Rectal smooth muscle tissue (tissue), 1 donor: ENCODE results near the gene GABRG3.

ENCODE experiments used
- H3K27ac ChIP-seq: one replicate; pipeline ENCODE4 v1.7.0; 2013; ENCODE audit warnings: low read depth, low read length, inconsistent platforms
- H3K27me3 ChIP-seq: one replicate; pipeline ENCODE4 v1.7.0; 2013; ENCODE audit warnings: low read length; ENCODE audit not compliant: control insufficient read depth, insufficient read depth
- H3K36me3 ChIP-seq: one replicate; pipeline ENCODE4 v1.7.0; 2013; ENCODE audit warnings: low read length; ENCODE audit not compliant: control insufficient read depth, insufficient read depth
- H3K4me1 ChIP-seq: one replicate; pipeline ENCODE4 v1.7.0; 2013; ENCODE audit warnings: low read length; ENCODE audit not compliant: control insufficient read depth, insufficient read depth
- H3K4me3 ChIP-seq: one replicate; pipeline ENCODE4 v1.7.0; 2013; ENCODE audit warnings: low read length
- H3K9ac ChIP-seq: one replicate; pipeline ENCODE4 v1.7.0; 2013; ENCODE audit warnings: low read length

The GABRG3 gene

DNA sequence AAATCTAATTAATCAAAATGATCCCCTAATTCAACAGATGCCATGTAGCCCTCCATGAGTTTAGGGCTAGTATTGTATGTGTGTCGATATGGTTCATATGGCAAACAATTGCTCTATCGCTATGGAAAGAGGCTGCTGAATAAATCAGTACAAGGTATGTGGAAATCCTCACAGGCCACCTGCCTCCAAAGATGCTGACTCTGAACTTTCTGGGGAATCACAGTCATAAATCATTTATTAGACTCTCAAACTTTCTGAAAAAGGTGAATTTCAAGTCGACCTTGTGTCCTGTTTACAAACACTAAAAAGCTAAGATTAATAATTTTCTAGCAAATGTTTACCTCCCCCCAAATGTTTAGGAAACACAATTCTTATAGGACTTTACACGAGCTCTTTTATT, 462.6 kb downstream of the GABRG3 start:
- Histone ChIP-seq H3K27ac (no peak overlapping the region), H3K27me3 (no peaks in the 10 kb centered on the region), H3K36me3 (no peaks in the 10 kb centered on the region), H3K9ac (no peak overlapping the region), H3K4me3 (no peak overlapping the region), H3K4me1 (no peaks in the 10 kb centered on the region)

DNA sequence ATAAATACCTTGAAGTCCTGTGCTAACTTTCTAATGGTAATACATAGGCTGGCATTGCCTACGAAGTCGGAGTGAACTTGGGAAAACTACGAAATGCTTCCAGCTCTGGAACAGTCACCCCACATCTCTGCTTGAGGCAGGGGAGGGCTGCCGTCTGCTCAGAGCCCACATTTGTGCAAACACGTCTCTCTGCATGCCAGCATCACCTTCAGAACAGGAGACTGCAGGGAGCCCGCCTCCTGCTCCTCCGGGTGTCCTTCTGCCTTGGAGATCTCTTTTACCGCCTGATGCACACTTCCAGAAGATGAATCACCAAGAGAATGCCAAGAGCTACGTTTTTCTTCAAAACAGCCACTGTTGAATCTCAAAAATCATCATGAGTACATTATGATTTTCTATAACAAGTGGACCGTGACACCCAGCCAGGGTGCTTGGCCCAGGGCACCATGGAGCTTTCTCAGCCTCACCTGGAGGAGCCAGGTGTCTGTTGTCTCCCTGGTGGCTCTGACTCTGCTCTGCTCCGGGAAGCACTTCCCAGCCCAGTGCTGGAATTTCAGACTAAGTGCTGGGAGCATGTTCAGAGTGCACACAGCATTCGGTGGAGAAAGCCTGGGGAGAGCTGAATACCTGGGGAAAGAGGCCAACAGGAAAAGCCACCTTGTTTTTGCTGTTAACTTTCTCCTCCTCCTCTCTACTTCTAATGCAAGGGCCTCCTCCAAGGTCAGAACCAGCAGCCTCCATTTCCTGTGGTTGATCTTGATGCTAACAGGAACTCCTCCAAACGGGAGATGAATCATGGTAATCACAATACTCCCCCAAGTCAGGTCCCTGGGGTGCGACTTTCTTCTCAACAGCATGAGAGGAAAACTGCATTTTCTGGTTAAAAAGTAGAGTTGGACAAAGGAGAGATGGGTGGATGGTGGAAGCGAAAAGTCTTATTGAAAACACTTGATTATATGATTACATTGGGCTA, 467.7 kb downstream of the GABRG3 start:
- H3K27ac ChIP-seq: no peak overlapping the region
- H3K27me3 ChIP-seq: no peaks in the 10 kb centered on the region

DNA sequence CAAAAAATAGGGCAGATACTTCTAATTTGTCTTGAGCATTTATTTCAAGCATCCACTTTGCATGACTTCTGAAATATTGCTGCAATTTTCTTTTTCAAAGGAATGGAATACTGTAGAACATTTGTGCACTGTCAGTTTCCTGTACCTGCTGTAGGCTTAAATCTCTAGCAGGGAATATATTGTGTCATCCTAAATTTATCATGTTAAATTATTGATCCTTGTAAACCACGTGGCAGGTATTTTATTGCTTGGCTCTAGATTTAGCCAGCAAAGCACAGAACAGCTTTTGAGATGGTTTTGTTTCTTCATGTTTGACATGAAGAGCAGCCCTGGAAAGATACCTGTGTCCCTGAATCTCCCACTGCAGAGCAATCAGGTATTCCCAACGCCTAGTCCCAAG, 470.1 kb downstream of the GABRG3 start:
- Histone ChIP-seq H3K27me3 (no peaks in the 10 kb centered on the region), H3K9ac (no peak overlapping the region), H3K4me1 (no peaks in the 10 kb centered on the region), H3K36me3 (no peaks in the 10 kb centered on the region), H3K27ac (no peak overlapping the region), H3K4me3 (no peak overlapping the region)

More for the DNA sequence above, 467.7 kb downstream of the GABRG3 start:
- no peak overlapping the region for H3K9ac ChIP-seq
- no peaks in the 10 kb centered on the region for H3K36me3 ChIP-seq
- H3K4me1 ChIP-seq: no peaks in the 10 kb centered on the region
- no peak overlapping the region for H3K4me3 ChIP-seq

DNA sequence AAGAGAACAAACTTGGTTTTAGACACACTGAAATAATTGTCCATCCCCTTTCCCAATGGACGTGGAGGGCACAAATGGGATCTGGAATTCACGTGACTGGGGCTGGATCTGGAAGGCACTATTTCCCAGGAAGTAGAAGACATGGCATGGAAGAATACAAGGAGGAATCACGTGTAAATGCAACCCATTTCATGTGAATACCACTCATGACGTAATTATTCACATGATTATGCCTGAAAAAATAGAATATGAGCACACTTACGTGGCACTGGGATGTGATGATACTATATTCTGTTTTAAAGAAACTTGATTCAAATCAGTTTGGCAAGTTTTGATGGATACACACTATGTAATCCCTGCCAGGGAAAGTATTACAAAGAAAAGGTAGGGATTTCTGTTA, 477.3 kb downstream of the GABRG3 start:
- Histone ChIP-seq H3K27ac (no peak overlapping the region), H3K9ac (no peak overlapping the region), H3K36me3 (no peaks in the 10 kb centered on the region), H3K27me3 (no peaks in the 10 kb centered on the region), H3K4me3 (no peak overlapping the region), H3K4me1 (no peaks in the 10 kb centered on the region)

DNA sequence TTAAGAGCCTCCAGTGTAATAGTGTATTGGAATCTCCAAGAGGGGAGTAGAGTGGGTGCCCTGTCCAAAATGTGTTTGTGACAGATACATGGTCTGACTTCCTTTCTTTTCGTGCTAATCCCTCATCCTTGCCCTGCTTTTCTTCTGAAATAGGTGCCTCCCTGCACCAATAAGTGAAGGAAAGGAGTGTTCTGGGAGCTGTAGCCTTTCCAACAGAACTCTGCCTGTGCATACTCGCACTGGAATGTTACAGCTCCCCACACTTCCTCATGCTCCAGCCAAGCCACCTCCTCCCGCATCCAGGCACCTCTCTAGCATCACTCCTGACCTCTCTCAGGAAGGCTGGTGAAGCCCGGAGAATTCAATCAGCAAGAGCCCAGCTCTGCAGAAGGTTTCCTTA, 478.0 kb downstream of the GABRG3 start:
- H3K9ac ChIP-seq: no peak overlapping the region
- H3K36me3 ChIP-seq: no peaks in the 10 kb centered on the region
- H3K27me3 ChIP-seq: no peaks in the 10 kb centered on the region
- H3K4me3 ChIP-seq: no peak overlapping the region
- no peaks in the 10 kb centered on the region for H3K4me1 ChIP-seq
- H3K27ac ChIP-seq: no peak overlapping the region

DNA sequence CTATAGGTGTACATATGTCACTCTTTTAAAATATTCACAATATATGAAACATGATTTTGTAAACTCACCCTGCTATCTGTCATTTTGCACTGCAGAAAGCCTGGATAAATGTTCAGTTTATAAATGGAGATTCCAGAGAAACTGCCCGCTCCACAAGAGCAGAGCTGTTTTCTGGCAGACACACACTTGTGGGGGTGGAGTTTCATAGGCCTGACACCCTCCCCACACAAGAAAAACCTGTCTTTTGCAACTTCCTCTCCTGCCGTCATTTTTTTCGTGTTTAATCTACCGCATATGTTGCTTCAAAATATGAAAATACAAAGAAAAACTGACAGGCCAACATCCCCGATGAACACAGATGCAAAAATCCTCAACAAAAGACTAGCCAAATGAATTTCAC, 479.0 kb downstream of the GABRG3 start:
- Histone ChIP-seq H3K9ac (no peak overlapping the region), H3K4me3 (no peak overlapping the region), H3K27ac (no peak overlapping the region), H3K36me3 (no peaks in the 10 kb centered on the region), H3K4me1 (no peaks in the 10 kb centered on the region), H3K27me3 (no peaks in the 10 kb centered on the region)

DNA sequence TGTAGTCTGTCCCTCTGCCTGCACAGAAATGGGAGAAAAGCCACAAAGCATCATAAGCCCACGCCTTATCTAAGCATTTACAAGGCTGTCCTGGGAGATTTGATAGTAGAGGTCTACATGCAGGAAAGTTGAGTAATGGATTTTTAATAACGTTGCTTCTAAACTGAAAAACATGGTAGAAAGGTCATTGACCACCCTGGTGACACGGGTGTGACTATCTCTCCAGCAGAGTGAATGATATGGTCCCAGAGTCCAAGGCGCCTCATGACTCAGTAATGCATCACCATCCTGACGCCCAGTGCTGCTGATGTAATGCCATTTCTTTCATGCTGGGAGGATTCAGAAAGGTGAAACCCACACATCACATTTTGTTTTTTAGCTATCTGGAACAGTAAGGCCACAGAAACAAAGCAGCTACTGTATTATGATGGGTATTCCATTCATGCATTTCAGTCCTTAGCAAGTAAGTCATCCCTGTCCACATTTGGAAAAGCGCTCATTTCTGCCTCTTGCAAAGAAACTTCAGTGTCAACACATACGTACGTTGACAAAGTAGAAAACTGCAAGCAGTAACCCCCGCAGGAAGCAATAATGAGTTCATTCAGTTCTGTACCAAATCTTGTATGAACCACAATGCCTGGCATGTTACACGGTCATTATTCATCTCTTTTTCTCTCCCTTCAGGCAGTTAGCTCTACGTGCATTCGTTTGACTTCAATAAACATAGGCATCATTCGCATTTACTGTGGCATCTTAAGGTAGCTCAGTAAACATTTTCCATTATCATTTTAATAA, 483.5 kb downstream of the GABRG3 start:
- Histone ChIP-seq H3K27ac (no peak overlapping the region), H3K4me1 (no peaks in the 10 kb centered on the region), H3K9ac (no peak overlapping the region), H3K36me3 (no peaks in the 10 kb centered on the region), H3K4me3 (no peak overlapping the region), H3K27me3 (no peaks in the 10 kb centered on the region)

DNA sequence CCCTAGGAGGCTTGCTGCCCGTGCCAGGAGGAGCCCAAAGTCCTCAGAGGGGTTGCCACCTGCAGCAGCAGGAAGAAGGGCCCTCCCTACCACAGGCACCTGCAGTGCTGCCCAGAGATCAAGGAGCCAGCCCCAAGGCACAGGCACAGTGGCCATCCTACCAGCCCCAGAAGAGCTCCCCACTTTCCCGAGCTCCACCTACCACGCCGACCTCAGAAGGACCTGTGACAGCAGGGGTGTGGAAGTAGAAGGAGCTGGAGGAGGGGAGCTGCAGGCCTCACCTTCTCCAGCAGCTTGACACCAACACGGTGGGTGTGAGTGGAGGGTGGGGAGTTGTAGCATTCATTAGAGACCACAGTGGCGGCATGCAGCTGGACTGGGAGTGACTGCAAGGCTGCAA, 485.8 kb downstream of the GABRG3 start:
- Histone ChIP-seq H3K36me3 (no peaks in the 10 kb centered on the region), H3K4me3 (no peak overlapping the region), H3K4me1 (no peaks in the 10 kb centered on the region), H3K9ac (no peak overlapping the region), H3K27ac (no peak overlapping the region), H3K27me3 (no peaks in the 10 kb centered on the region)

DNA sequence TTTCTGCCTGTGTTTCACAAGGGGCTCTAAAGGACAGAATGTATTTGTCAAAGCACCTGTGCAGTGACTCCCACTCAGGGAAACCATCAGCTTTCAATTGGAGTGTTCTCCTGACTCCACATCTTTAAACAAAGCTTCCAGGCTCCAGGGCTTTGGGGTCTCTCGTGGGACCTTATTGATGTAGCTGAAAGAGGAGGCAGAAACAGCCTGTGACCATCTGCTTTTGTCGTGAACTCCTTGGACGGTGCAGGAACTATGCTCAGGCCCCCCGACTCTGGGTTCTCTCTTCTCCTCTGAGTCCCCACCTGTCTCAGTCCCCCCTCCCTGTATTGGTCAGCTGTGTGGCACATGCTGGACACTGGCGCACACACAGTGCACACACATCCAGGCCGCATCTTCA, 486.8 kb downstream of the GABRG3 start:
- no peaks in the 10 kb centered on the region for H3K36me3 ChIP-seq
- no peak overlapping the region for H3K4me3 ChIP-seq
- no peaks in the 10 kb centered on the region for H3K4me1 ChIP-seq
- no peaks in the 10 kb centered on the region for H3K27me3 ChIP-seq
- H3K27ac ChIP-seq: no peak overlapping the region
- no peak overlapping the region for H3K9ac ChIP-seq

DNA sequence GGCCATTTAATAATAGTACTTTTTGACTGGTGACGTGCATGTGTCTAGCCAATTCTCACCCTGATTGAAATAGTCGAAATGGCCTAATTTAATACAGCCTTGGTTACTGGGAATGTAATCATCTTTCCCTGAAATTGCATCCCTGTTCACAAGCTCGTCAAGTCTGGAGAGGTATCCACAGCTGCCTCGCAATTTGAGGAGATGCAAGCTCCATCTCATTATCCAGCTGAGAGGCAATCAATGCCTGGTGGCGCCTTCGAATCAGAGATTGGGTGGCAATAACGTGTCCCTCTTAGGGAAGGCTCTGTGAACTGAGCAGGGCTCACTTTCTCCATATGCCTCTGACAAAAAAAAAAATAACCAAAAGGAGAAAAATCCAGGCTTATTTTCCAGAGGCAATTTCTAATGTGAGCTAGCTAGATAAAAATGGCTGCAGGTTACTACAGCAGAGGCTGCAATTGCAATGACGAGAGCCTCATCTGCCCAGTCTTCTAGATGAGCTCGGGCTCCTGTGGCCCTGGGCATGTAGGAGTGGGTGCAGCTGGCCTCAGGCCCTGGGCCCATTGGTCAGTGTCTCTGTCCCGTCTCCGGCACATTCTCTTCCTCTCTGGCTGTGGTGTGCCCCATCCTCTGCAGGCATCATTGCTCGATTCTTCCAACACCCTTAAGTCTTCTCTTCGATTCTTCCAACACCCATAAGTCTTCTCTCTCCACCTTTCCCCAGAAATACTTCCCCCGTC, 487.5 kb downstream of the GABRG3 start:
- no peaks in the 10 kb centered on the region for H3K36me3 ChIP-seq
- no peaks in the 10 kb centered on the region for H3K4me1 ChIP-seq
- H3K27me3 ChIP-seq: no peaks in the 10 kb centered on the region
- no peak overlapping the region for H3K9ac ChIP-seq
- H3K27ac ChIP-seq: no peak overlapping the region
- H3K4me3 ChIP-seq: no peak overlapping the region

DNA sequence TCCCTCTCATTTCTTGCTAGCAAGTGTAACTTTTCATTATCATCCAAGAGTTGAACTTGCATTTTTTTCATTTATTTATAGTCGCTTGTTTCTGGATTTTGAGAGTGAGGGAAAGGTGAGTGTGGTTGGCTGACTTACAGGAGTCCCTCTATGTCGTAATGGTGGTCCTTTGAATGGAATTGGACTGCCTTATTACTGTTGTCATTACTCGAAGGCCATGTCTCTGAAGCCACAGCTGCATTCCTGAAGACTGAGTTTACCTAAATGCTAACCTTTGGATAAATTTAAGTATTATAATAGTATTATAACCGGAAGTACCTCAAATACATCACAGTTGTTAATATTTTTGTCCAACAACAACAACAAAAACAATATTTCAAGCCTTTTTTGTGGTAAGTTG, 488.9 kb downstream of the GABRG3 start:
- Histone ChIP-seq H3K9ac (no peak overlapping the region), H3K4me1 (no peaks in the 10 kb centered on the region), H3K4me3 (no peak overlapping the region), H3K27ac (no peak overlapping the region), H3K27me3 (no peaks in the 10 kb centered on the region), H3K36me3 (no peaks in the 10 kb centered on the region)

DNA sequence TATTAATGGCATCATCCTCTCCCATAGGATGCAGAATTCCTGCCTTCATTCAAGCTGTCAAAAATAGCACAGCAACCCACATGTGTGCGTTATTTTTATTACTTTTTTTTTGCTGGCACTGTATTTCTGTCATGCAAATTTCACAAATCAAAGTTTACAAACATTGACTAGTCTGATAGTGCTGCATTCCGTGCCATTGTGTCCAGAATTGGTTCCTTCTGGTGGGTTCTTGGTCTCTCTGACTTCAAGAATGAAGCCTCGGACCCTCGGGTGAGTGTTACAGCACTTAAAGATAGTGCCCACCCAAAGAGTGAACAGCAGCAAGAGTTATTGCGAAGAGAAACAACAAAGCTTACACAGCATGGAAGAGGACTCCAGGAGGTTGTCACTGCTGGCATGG, 490.2 kb downstream of the GABRG3 start:
- Histone ChIP-seq H3K27ac (no peak overlapping the region), H3K4me1 (no peaks in the 10 kb centered on the region), H3K9ac (no peak overlapping the region), H3K27me3 (no peaks in the 10 kb centered on the region), H3K4me3 (no peak overlapping the region), H3K36me3 (no peaks in the 10 kb centered on the region)
